Measurements from ENCODE around the gene TCEAL3.
"Not testable (repeated sequence)": the region's sequence is repeated elsewhere in the genome, so short reads cannot be mapped to it uniquely, and the experiment has no call there.

The TCEAL3 gene

DNA sequence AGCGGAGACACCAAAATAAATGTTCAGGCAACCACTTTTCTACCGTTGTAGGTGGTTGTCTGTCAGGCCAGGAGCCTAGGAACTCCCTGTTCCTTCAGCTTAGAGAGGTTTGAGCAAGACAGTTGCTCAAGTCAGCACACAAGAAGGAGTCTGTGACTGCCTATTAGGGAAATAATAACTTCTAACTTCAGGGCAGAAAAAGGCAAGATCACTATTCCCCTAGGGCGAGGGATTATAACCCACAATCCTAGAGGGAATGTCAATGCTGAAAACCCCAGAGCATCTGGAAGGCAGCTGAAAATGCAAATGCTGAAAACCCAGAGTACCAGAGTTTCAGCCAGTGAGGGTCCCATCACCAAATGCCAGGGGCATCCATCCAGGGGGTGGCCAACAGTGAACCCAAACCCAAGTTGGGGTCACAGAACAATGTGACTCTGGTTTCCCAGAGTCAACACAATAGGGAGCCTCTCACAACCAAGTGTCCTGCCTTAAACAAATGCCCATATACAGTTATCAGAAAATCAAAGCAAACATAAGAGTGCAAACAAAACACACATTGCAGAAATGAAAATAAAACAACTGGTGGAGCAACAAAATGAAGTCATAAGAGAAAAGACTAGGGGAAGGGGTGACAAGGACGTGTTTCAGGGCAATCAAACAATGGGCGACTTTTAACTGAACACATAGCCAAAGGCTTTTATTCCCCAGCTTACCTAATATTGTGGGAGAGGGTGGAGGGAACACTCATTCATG is 51.1 kb downstream of the TCEAL3 start:
- H3K4me2 ChIP-seq (ENCODE audit: low read length): no peak overlapping the region
- peaks cover 3% of the 10 kb centered on the region; the same call in 1 of the 2 replicates for H3K27me3 ChIP-seq (ENCODE audit: control insufficient read depth, low read length)
- no peak overlapping the region for H3K4me3 ChIP-seq (ENCODE audit: low read length)
- TF ChIP-seq, protein P1, sequence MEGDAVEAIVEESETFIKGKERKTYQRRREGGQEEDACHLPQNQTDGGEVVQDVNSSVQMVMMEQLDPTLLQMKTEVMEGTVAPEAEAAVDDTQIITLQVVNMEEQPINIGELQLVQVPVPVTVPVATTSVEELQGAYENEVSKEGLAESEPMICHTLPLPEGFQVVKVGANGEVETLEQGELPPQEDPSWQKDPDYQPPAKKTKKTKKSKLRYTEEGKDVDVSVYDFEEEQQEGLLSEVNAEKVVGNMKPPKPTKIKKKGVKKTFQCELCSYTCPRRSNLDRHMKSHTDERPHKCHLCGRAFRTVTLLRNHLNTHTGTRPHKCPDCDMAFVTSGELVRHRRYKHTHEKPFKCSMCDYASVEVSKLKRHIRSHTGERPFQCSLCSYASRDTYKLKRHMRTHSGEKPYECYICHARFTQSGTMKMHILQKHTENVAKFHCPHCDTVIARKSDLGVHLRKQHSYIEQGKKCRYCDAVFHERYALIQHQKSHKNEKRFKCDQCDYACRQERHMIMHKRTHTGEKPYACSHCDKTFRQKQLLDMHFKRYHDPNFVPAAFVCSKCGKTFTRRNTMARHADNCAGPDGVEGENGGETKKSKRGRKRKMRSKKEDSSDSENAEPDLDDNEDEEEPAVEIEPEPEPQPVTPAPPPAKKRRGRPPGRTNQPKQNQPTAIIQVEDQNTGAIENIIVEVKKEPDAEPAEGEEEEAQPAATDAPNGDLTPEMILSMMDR (IDR thresholded peaks at IDR 0.05; ENCODE audit: low read depth, low read length, poor library complexity, severe bottlenecking): no peak
- TF ChIP-seq EZH2phosphoT487 (IDR thresholded peaks at IDR 0.05; ENCODE audit: borderline replicate concordance, low read length): no peak
- no peaks in the 10 kb centered on the region for H3K36me3 ChIP-seq (ENCODE audit: control insufficient read depth, low read length)
- no peaks in the 10 kb centered on the region for H3K79me2 ChIP-seq (ENCODE audit: control insufficient read depth, low read length)
- H4K20me1 ChIP-seq (ENCODE audit: control insufficient read depth, insufficient read depth, low read depth, low read length): no peaks in the 10 kb centered on the region
- H3K27ac ChIP-seq (ENCODE audit: low read depth, low read length): no peak overlapping the region
- H3F3A ChIP-seq (ENCODE audit: control insufficient read depth, insufficient read depth): no peaks in the 10 kb centered on the region
- H3K4me1 ChIP-seq (ENCODE audit: control insufficient read depth, low read length): no peaks in the 10 kb centered on the region
- no peaks in the 10 kb centered on the region for H3K9me3 ChIP-seq (ENCODE audit: control insufficient read depth, insufficient read depth, low read length)
- no peaks in the 10 kb centered on the region for H3K9me2 ChIP-seq (replicated peaks; ENCODE audit: control insufficient read depth, low read length)

DNA sequence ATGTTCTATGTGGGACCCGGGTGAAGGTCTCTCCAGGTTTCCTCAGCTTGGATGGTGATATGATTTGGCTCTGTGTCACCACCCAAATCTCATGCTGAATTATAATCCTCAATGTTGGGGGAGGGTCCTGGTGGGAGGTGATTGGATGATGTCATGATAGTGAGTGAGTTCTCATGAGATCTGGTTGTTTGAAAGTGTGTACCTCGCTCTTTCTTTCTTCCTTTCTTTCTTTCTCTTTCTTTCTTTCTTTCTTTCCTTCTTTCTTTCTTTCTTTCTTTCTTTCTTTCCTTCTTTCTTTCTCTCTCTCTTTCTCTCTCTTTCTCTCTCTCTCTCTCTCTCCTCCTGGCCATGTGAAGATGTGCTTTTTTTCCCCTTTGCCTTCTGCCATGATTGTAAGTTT is 51.7 kb downstream of the TCEAL3 start:
- H3K4me1 ChIP-seq (ENCODE audit: control insufficient read depth, low read length); H3F3A ChIP-seq (ENCODE audit: control insufficient read depth, insufficient read depth); H3K4me3 ChIP-seq (ENCODE audit: low read length); H3K9me2 ChIP-seq (replicated peaks; ENCODE audit: control insufficient read depth, low read length); H3K36me3 ChIP-seq (ENCODE audit: control insufficient read depth, low read length); H3K27me3 ChIP-seq (ENCODE audit: control insufficient read depth, low read length); H3K9me3 ChIP-seq (ENCODE audit: control insufficient read depth, insufficient read depth, low read length); H3K4me2 ChIP-seq (ENCODE audit: low read length); H4K20me1 ChIP-seq (ENCODE audit: control insufficient read depth, insufficient read depth, low read depth, low read length); H3K79me2 ChIP-seq (ENCODE audit: control insufficient read depth, low read length); H3K27ac ChIP-seq (ENCODE audit: low read depth, low read length): not testable (repeated sequence)

All from DOHH2 (cell line).